ENCODE measurements around the gene MRPL21.

DNA sequence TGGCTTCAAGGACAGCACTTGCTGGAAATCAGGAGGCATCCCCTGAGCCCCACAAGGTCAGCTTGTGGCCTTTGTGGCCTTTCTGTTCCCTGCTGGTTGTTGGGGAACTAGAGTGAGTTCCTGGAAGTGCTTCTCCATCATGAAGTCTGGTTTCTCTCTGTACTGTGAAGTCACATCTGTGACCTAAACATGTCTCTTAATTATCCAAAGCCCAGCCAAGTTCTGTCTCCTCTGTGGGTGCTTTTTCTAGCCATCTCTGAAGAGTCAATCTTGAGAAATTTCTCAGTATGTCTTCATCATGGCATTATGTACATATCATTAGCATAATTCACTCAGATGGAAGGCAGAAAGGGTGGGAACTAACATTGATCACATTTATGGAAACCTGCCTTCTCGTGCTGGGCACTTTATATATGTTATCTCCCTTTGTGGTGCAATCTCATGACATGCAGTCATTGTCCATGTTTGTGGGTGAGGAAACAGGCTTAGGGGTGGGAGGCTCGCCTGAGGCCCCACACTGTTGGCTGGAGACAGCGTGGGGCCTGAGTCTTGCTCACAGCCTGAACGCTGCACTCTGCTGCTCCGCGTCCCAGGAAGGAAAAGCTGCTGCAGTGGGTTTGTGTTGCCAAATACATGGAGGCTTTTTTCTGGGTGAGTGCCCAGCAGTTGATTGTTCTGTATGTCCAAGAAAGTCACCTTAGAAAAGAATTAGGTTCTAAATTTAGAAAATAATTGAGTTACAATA is 24.7 kb upstream of the MRPL21 start:
- TF ChIP-seq, protein P1, sequence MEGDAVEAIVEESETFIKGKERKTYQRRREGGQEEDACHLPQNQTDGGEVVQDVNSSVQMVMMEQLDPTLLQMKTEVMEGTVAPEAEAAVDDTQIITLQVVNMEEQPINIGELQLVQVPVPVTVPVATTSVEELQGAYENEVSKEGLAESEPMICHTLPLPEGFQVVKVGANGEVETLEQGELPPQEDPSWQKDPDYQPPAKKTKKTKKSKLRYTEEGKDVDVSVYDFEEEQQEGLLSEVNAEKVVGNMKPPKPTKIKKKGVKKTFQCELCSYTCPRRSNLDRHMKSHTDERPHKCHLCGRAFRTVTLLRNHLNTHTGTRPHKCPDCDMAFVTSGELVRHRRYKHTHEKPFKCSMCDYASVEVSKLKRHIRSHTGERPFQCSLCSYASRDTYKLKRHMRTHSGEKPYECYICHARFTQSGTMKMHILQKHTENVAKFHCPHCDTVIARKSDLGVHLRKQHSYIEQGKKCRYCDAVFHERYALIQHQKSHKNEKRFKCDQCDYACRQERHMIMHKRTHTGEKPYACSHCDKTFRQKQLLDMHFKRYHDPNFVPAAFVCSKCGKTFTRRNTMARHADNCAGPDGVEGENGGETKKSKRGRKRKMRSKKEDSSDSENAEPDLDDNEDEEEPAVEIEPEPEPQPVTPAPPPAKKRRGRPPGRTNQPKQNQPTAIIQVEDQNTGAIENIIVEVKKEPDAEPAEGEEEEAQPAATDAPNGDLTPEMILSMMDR (IDR thresholded peaks at IDR 0.05): no peak
- TF ChIP-seq POLR2A (IDR thresholded peaks at IDR 0.05; ENCODE audit: low read length): no peak
- no peak for TF ChIP-seq RFX5 (IDR thresholded peaks at IDR 0.05)
- TF ChIP-seq ESRRA (IDR thresholded peaks at IDR 0.05; ENCODE audit: borderline replicate concordance, low read length): no peak
- no peak for TF ChIP-seq RAD21 (conservative IDR thresholded peaks at IDR 0.05 in 1 of 2, IDR thresholded peaks at IDR 0.05 in 1 of 2)
- TF ChIP-seq NFE2L2 (conservative IDR thresholded peaks at IDR 0.05; ENCODE audit: low read length): no peak
- no peak for TF ChIP-seq MAFK (IDR thresholded peaks at IDR 0.05; ENCODE audit: partially characterized antibody)
- TF ChIP-seq CEBPB (IDR thresholded peaks at IDR 0.05): no peak
- no peak for TF ChIP-seq CHD2 (IDR thresholded peaks at IDR 0.05; ENCODE audit: low read length, partially characterized antibody)
- TF ChIP-seq, protein P2, sequence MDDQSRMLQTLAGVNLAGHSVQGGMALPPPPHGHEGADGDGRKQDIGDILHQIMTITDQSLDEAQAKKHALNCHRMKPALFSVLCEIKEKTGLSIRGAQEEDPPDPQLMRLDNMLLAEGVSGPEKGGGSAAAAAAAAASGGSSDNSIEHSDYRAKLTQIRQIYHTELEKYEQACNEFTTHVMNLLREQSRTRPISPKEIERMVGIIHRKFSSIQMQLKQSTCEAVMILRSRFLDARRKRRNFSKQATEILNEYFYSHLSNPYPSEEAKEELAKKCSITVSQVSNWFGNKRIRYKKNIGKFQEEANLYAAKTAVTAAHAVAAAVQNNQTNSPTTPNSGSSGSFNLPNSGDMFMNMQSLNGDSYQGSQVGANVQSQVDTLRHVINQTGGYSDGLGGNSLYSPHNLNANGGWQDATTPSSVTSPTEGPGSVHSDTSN (IDR thresholded peaks at IDR 0.05): no peak
- TF ChIP-seq ZFP36 (IDR thresholded peaks at IDR 0.05; ENCODE audit: borderline replicate concordance, partially characterized antibody): no peak
- TF ChIP-seq EP300 (IDR thresholded peaks at IDR 0.05): no peak
- TF ChIP-seq, protein P3, sequence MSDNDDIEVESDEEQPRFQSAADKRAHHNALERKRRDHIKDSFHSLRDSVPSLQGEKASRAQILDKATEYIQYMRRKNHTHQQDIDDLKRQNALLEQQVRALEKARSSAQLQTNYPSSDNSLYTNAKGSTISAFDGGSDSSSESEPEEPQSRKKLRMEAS (IDR thresholded peaks at IDR 0.05): no peak
- TF ChIP-seq, protein P4, sequence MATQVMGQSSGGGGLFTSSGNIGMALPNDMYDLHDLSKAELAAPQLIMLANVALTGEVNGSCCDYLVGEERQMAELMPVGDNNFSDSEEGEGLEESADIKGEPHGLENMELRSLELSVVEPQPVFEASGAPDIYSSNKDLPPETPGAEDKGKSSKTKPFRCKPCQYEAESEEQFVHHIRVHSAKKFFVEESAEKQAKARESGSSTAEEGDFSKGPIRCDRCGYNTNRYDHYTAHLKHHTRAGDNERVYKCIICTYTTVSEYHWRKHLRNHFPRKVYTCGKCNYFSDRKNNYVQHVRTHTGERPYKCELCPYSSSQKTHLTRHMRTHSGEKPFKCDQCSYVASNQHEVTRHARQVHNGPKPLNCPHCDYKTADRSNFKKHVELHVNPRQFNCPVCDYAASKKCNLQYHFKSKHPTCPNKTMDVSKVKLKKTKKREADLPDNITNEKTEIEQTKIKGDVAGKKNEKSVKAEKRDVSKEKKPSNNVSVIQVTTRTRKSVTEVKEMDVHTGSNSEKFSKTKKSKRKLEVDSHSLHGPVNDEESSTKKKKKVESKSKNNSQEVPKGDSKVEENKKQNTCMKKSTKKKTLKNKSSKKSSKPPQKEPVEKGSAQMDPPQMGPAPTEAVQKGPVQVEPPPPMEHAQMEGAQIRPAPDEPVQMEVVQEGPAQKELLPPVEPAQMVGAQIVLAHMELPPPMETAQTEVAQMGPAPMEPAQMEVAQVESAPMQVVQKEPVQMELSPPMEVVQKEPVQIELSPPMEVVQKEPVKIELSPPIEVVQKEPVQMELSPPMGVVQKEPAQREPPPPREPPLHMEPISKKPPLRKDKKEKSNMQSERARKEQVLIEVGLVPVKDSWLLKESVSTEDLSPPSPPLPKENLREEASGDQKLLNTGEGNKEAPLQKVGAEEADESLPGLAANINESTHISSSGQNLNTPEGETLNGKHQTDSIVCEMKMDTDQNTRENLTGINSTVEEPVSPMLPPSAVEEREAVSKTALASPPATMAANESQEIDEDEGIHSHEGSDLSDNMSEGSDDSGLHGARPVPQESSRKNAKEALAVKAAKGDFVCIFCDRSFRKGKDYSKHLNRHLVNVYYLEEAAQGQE (IDR thresholded peaks at IDR 0.05): no peak

Measured in A549 (cell line).